Measurements from ENCODE around the gene SLC30A3.

GRCh38 chr2:27284996-27285395, 22.1 kb upstream of the SLC30A3 start:
- TF ChIP-seq CTCF (IDR thresholded peaks at IDR 0.05), result no peak
- no peak for TF ChIP-seq ZFX (IDR thresholded peaks at IDR 0.05; ENCODE audit: borderline replicate concordance)
